GM23338 (cell line): ENCODE measurements around the gene SORCS3.

Experiments used
- CREB1 ChIP-seq: fragments of 250-450 bp; sonication (Bioruptor Pico); IDR thresholded peaks from 2 replicates; pipeline ENCODE4 v1.5.0; 2020; ENCODE audit warnings: low read depth, mild to moderate bottlenecking, moderate library complexity
- EZH2 ChIP-seq: fragments of 200-600 bp; sonication (generic); IDR thresholded peaks from one replicate; pipeline ENCODE4 v1.8.0; 2017; ENCODE audit warnings: antibody characterized with exemption, mild to moderate bottlenecking, low read depth; ENCODE audit not compliant: unreplicated experiment
- EZH2phosphoT487 ChIP-seq: fragments of 200-600 bp; sonication (generic); IDR thresholded peaks from one replicate; pipeline ENCODE4 v1.8.1; 2018; ENCODE audit warnings: antibody characterized with exemption; ENCODE audit not compliant: unreplicated experiment
- POLR2AphosphoS5 ChIP-seq: IDR thresholded peaks from 2 replicates; pipeline ENCODE4 v1.6.1; 2016; ENCODE audit warnings: antibody characterized with exemption, low read depth
- ZNF114 ChIP-seq: fragments of 250-450 bp; sonication (Bioruptor Pico); IDR thresholded peaks from 2 replicates; pipeline ENCODE4 v1.5.0; 2020; ENCODE audit warnings: mild to moderate bottlenecking, moderate library complexity
- ZNF331 ChIP-seq: fragments of 250-450 bp; sonication (Bioruptor Pico); IDR thresholded peaks from 2 replicates; pipeline ENCODE4 v1.5.0; 2020; ENCODE audit warnings: low read depth, mild to moderate bottlenecking, moderate library complexity
- TF ChIP-seq, protein P1 (sequence below), 2 experiments: fragments of 200-600 bp in 1 of 2; sonication (generic) in 1 of 2; conservative IDR thresholded peaks; 2 replicates each; pipeline versions ENCODE4 v1.5.1 to v1.6.1; 2016 to 2017; ENCODE audit warnings: antibody characterized with exemption in 2 of 2, low read depth in 2 of 2, mild to moderate bottlenecking in 2 of 2, moderate library complexity in 1 of 2
- TF ChIP-seq, protein P2 (sequence below): IDR thresholded peaks from 2 replicates; pipeline ENCODE4 v1.6.1; 2016; ENCODE audit warnings: antibody characterized with exemption
- TF ChIP-seq, protein P3 (sequence below): IDR thresholded peaks from one replicate; pipeline ENCODE4 v1.6.1; 2018; ENCODE audit warnings: antibody characterized with exemption; ENCODE audit not compliant: unreplicated experiment

DNA sequence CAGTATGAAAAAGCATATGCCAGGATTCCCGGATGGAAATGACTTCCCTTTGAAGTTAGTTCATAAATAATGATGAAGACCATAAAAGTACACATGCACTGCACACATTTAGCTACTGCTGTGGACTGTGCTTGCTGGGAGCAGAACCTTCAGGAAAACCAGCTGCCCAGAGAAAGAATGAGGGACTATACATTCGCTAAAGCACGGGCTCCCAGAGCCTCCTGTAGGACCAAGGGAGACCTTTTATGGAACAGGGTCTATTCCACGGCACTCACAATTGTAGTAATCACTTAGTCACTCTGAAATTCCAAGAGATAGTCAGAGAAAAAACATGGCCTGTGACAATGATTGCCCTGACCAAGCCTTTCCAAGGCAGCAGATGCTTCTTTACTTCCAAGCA, 24.1 kb downstream of the SORCS3 start:
- TF ChIP-seq, protein P1, sequence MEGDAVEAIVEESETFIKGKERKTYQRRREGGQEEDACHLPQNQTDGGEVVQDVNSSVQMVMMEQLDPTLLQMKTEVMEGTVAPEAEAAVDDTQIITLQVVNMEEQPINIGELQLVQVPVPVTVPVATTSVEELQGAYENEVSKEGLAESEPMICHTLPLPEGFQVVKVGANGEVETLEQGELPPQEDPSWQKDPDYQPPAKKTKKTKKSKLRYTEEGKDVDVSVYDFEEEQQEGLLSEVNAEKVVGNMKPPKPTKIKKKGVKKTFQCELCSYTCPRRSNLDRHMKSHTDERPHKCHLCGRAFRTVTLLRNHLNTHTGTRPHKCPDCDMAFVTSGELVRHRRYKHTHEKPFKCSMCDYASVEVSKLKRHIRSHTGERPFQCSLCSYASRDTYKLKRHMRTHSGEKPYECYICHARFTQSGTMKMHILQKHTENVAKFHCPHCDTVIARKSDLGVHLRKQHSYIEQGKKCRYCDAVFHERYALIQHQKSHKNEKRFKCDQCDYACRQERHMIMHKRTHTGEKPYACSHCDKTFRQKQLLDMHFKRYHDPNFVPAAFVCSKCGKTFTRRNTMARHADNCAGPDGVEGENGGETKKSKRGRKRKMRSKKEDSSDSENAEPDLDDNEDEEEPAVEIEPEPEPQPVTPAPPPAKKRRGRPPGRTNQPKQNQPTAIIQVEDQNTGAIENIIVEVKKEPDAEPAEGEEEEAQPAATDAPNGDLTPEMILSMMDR (conservative IDR thresholded peaks at IDR 0.05; ENCODE audit: low read depth in 2 of 2): no peak
- no peak for TF ChIP-seq POLR2AphosphoS5
- no peak for TF ChIP-seq EZH2
- TF ChIP-seq, protein P2, sequence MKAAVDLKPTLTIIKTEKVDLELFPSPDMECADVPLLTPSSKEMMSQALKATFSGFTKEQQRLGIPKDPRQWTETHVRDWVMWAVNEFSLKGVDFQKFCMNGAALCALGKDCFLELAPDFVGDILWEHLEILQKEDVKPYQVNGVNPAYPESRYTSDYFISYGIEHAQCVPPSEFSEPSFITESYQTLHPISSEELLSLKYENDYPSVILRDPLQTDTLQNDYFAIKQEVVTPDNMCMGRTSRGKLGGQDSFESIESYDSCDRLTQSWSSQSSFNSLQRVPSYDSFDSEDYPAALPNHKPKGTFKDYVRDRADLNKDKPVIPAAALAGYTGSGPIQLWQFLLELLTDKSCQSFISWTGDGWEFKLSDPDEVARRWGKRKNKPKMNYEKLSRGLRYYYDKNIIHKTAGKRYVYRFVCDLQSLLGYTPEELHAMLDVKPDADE: no peak
- TF ChIP-seq CREB1 (CRISPR knock-in tag): no peak
- TF ChIP-seq EZH2phosphoT487: no peak
- TF ChIP-seq, protein P3, sequence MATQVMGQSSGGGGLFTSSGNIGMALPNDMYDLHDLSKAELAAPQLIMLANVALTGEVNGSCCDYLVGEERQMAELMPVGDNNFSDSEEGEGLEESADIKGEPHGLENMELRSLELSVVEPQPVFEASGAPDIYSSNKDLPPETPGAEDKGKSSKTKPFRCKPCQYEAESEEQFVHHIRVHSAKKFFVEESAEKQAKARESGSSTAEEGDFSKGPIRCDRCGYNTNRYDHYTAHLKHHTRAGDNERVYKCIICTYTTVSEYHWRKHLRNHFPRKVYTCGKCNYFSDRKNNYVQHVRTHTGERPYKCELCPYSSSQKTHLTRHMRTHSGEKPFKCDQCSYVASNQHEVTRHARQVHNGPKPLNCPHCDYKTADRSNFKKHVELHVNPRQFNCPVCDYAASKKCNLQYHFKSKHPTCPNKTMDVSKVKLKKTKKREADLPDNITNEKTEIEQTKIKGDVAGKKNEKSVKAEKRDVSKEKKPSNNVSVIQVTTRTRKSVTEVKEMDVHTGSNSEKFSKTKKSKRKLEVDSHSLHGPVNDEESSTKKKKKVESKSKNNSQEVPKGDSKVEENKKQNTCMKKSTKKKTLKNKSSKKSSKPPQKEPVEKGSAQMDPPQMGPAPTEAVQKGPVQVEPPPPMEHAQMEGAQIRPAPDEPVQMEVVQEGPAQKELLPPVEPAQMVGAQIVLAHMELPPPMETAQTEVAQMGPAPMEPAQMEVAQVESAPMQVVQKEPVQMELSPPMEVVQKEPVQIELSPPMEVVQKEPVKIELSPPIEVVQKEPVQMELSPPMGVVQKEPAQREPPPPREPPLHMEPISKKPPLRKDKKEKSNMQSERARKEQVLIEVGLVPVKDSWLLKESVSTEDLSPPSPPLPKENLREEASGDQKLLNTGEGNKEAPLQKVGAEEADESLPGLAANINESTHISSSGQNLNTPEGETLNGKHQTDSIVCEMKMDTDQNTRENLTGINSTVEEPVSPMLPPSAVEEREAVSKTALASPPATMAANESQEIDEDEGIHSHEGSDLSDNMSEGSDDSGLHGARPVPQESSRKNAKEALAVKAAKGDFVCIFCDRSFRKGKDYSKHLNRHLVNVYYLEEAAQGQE: no peak
- no peak for TF ChIP-seq ZNF331 (CRISPR knock-in tag)
- TF ChIP-seq ZNF114 (CRISPR knock-in tag): no peak
